CD4-positive, alpha-beta memory T cell (primary cell): ENCODE measurements around the gene POU2F3. TPM values are rescaled to one million over a fixed set of nuclear protein-coding genes. Genes with fewer than 3 reads are reported as not detected.
A peak's percentile ranks its signal among the peaks of the same experiment; 100 is the strongest.
"Not testable (repeated sequence)": the region's sequence is repeated elsewhere in the genome, so short reads cannot be mapped to it uniquely, and the experiment has no call there.

ENCODE experiments used
- CTCF ChIA-PET: fragments of 350-600 bp; sonication (Branson Sonifier 250); formaldehyde crosslinking; loops from one replicate; lab custom pipeline; 2021; ENCODE audit warnings: inconsistent platforms; ENCODE audit not compliant: partially characterized antibody; lab: Charles Lee
- POLR2A ChIA-PET: fragments of 350-600 bp; sonication (Branson Sonifier 250); formaldehyde crosslinking; loops from one replicate; lab custom pipeline; 2021; ENCODE audit not compliant: partially characterized antibody; lab: Charles Lee
- DNase-seq, 5 donors: peaks; one replicate each; pipeline versions ENCODE4 v3.0.0 to v3.0.0-alpha.2; 2020 to 2022; ENCODE audit warnings: mixed read lengths in 1 of 5
- H3K27ac ChIP-seq: one replicate; pipeline ENCODE4 v1.7.0; 2013; ENCODE audit warnings: low read depth, low read length
- H3K27me3 ChIP-seq: 2 replicates; pipeline ENCODE4 v1.7.0; 2013; ENCODE audit warnings: mild to moderate bottlenecking, low read length, moderate library complexity; ENCODE audit not compliant: insufficient read depth
- H3K36me3 ChIP-seq: 2 replicates; pipeline ENCODE4 v1.7.0; 2013; ENCODE audit warnings: mild to moderate bottlenecking, low read length, moderate library complexity; ENCODE audit not compliant: insufficient read depth
- H3K4me1 ChIP-seq: 2 replicates; pipeline ENCODE4 v1.7.0; 2013; ENCODE audit warnings: mild to moderate bottlenecking, low read length, moderate library complexity; ENCODE audit not compliant: insufficient read depth
- H3K4me3 ChIP-seq, 2 donors: one replicate each; pipeline ENCODE4 v1.7.0; 2013; ENCODE audit warnings: low read length in 2 of 2, mild to moderate bottlenecking in 1 of 2
- H3K9me3 ChIP-seq, 2 donors: one replicate each; pipeline ENCODE4 v1.7.0; 2013; ENCODE audit warnings: low read length in 2 of 2, control low read depth in 1 of 2; ENCODE audit not compliant: control insufficient read depth in 1 of 2
- H3K27ac Mint-ChIP-seq, 7 donors: one replicate each; pipeline ENCODE4 v1.8.0; 2020 to 2021; ENCODE audit warnings: mixed read lengths in 7 of 7, mild to moderate bottlenecking in 6 of 7, inconsistent platforms in 3 of 7, moderate library complexity in 3 of 7
- H3K27me3 Mint-ChIP-seq, 2 donors: one replicate each; pipeline ENCODE4 v1.8.0; 2020 to 2021; ENCODE audit warnings: mixed read lengths in 2 of 2
- H3K36me3 Mint-ChIP-seq, 2 donors: one replicate each; pipeline ENCODE4 v1.8.0; 2020 to 2021; ENCODE audit warnings: mixed read lengths in 2 of 2, inconsistent platforms in 1 of 2, mild to moderate bottlenecking in 1 of 2
- H3K4me1 Mint-ChIP-seq, 4 donors: one replicate each; pipeline ENCODE4 v1.8.0; 2020 to 2021; ENCODE audit warnings: mixed read lengths in 4 of 4, mild to moderate bottlenecking in 1 of 4
- H3K4me3 Mint-ChIP-seq, 8 donors: one replicate each; pipeline ENCODE4 v1.8.0; 2020 to 2021; ENCODE audit warnings: mixed read lengths in 8 of 8, mild to moderate bottlenecking in 7 of 8, moderate library complexity in 6 of 8, inconsistent platforms in 3 of 8
- H3K9me3 Mint-ChIP-seq, 8 donors: one replicate each; pipeline ENCODE4 v1.8.0; 2020 to 2021; ENCODE audit warnings: mixed read lengths in 8 of 8, mild to moderate bottlenecking in 5 of 8, inconsistent platforms in 3 of 8, moderate library complexity in 1 of 8
- intact Hi-C: fragments of 100-400 bp; cut with micrococcal nuclease; formaldehyde crosslinking; loops from one replicate; pipeline ENCODE4 v1.15.1; 2023
- polyA plus RNA-seq, 2 donors: library from polyadenylated mRNA; unstranded; fragments of 300-500 nt; fragmentation: Illumina TruSeq; gene quantifications; one replicate each; pipeline ENCODE4 v1.2.3, GENCODE V29; 2021
- total RNA-seq, 2 experiments: library from RNA; stranded (reverse); gene quantifications; one replicate each; pipeline ENCODE4 v1.2.3, GENCODE V29; 2021

The POU2F3 gene
- total and polyA plus RNA-seq, 4 experiments from 2014 or later = not detected

DNA sequence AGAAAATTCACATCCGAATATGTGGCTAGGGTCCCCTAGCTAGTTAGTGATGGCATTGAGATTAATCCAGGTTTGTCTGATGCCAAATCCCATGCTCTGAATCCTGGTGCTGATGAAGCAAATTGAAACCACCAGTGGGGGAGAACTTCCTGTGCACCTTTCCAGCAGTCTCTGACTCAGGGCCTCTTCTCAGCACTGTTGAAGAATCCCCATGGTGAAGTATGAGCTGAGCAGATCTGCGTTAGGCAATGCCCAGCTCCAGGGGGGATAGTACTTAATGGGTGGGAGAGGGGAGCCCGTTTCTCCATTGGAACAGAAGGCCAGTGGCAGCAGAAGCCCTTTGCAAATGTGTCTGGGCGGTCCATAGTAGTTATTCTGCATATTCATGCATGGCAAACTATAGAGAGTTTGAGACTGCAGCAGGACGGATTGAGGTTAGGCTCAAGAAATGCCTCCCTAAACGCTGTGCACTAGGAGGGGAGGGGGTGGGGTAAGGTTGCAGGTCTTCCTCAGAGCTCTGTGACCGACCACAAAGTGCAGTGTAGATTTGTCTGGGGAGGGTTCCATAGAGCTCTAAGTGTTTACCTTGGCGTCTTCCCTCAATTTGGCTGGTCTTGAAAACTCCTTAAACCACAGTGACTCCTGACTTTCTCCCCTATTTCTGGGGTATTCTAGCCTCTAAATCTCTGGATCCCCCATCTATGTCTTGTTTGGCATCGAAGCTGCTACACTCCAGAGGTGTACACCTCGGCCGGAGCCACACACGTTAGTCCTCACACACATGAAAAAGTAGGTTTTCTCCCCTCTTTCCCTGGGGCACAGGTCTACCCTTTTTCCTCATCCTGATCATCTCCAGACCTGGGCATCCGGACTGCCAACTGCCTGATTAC is 4.8 kb downstream of the POU2F3 start:
- Mint-ChIP-seq H3K4me3 (no peak overlapping the region), H3K27me3 (peaks cover 27 to 28% of the 10 kb centered on the region in 2 donors), H3K36me3 (no peaks in the 10 kb centered on the region), H3K27ac (no peak overlapping the region), H3K9me3 (no peaks in the 10 kb centered on the region), H3K4me1 (peaks cover 2 to 13% (median 7%) of the 10 kb centered on the region in 4 donors)
- no peaks in the 10 kb centered on the region for H3K9me3 ChIP-seq
- no peaks in the 10 kb centered on the region for H3K36me3 ChIP-seq
- DNase-seq = no peak
- H3K27me3 ChIP-seq = peaks cover 7% of the 10 kb centered on the region
- H3K4me3 ChIP-seq = no peak overlapping the region
- peaks cover 15% of the 10 kb centered on the region for H3K4me1 ChIP-seq
- ChIA-PET POLR2A (no interaction called here), CTCF (interaction anchor here (1.0 to 2.2 kb wide), 2 partner anchors 9 to 11 kb away, joined by 3 to 6 read pairs; no protein-coding TSS in a partner anchor)
- H3K27ac ChIP-seq = no peak overlapping the region
- intact Hi-C loops = no loop called here

DNA sequence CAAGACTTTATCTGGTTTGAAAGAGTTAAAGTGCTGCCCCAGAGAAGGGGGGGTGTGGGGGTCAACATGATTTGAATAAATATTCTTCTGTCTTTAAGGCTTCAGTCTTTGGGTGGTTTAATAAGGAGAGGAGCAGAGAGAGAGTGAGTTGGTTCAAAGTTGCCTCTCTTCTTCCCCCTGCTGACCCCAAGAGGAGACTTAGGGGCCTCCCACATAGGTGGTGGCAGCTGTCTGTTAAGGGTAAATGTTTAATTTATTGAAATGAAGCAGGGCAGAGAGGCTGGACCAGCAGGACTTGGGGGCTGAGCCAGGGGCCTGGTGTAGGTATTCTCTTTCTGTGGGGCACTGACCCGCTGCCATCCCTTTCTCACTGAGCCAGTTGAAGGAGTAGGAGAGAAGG is 5.5 kb downstream of the POU2F3 start:
- Histone ChIP-seq H3K9me3 (no peaks in the 10 kb centered on the region), H3K27me3 (peaks cover 7% of the 10 kb centered on the region), H3K4me3 (no peak overlapping the region), H3K36me3 (no peaks in the 10 kb centered on the region), H3K27ac (no peak overlapping the region), H3K4me1 (peaks cover 15% of the 10 kb centered on the region)
- no peaks in the 10 kb centered on the region for H3K36me3 Mint-ChIP-seq
- intact Hi-C loops = no loop called here
- ChIA-PET CTCF (interaction anchor here (2.2 kb wide), 1 partner anchor 10 kb away, joined by 6 read pairs; no protein-coding TSS in a partner anchor), POLR2A (no interaction called here)
- DNase-seq = no peak
- H3K4me3 Mint-ChIP-seq = no peak overlapping the region
- peaks cover 2 to 15% (median 8%) of the 10 kb centered on the region in 4 donors for H3K4me1 Mint-ChIP-seq
- no peaks in the 10 kb centered on the region for H3K9me3 Mint-ChIP-seq
- H3K27me3 Mint-ChIP-seq = peaks cover 25 to 28% of the 10 kb centered on the region in 2 donors
- H3K27ac Mint-ChIP-seq = no peak overlapping the region

DNA sequence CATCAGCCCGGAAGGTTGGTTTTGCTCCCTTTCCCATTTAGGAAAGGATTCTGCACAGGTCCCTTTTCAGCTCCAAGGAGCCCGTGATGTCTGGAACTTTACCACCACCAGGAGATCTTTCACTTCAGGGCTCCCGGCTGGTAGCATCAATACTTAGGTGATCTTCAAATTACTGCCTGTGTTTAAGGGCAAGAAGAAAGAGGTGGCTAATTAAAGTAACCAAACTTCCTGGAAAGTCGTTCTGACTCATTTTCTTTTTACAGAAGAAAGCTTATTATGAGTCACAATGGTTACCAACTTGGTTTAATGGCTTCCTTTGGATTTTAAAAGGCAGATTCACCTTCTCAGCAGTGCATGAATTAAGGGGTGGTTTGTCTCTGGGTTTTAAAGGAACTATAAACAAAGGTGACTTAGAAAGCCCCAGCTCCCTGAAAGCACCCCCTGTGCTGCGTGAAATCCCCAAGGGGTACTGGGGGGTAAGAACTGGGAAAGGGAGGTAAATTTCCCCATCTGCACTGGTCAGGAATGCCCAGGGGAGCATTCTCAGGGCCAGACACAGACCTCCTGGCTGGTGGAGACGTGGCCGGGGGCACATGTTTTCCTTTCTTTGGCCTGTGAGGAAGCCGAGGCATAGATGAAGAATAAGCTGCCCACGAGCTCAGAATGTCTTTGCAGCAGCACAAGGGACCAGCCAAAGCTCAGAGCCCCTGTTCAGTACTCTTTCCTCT is 8.8 kb downstream of the POU2F3 start:
- H3K27ac Mint-ChIP-seq = no peak overlapping the region
- CTCF ChIA-PET = interaction anchor here (1.1 kb wide), 1 partner anchor 1967 kb away, joined by 3 read pairs; no protein-coding TSS in a partner anchor

DNA sequence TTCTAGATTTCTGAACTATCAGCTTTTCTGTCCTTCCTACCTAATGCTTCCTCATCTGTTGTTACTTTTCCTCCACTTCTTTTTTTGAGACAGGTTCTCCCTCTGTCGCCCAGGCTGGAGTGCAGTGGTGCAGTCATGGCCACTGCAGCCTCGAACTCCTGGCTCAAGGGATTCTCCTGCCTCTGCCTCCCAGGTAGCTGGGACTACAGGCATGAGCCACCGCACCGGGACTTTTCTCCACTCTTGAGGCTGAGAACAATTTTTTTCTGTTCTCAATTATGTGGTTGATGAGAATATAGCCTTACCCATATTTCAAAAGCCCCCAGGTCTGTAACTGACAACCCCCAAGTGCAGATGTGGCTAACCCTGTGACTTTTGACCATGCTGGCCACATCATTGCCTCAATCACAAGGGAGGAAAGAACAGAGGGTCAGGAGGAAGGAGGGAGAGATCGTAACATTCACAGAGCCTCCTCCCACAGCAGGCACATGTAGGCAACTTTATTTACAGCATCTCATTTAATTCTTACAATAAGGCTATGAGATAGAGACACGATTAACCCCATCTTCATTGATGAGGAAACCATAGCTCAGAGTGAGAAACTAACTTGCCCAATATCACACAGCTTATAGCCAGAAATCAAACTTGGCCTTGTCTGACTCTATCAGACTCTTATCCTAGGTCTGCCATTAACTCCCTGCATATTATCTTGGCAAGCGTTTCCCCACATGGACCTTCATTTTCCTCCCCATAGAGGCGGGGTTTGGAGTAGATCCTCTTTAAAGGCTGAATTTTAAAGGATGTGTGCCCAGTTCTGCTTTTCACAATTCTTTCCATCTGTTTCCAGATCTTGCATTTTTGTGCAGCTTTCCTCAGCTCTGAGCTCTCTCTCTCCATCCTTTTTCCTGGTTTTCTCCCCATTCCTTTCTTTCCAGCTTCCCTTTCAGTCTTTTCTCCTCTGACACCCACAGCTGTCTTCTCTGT is 9.6 kb downstream of the POU2F3 start:
- Mint-ChIP-seq H3K9me3 (no peaks in the 10 kb centered on the region), H3K27ac (no peak overlapping the region), H3K27me3 (peaks cover 17 to 22% of the 10 kb centered on the region in 2 donors), H3K4me3 (peak overlapping the region in 1 of 8 donors; percentile 44), H3K4me1 (peaks cover 2 to 15% (median 8%) of the 10 kb centered on the region in 4 donors), H3K36me3 (no peaks in the 10 kb centered on the region)
- Histone ChIP-seq H3K27me3 (peaks cover 4% of the 10 kb centered on the region), H3K27ac (no peak overlapping the region), H3K9me3 (no peaks in the 10 kb centered on the region), H3K36me3 (no peaks in the 10 kb centered on the region), H3K4me3 (no peak overlapping the region), H3K4me1 (peaks cover 15% of the 10 kb centered on the region)
- intact Hi-C loops = no loop called here
- POLR2A ChIA-PET = no interaction called here
- no peak for DNase-seq
- CTCF ChIA-PET = no interaction called here

More for the DNA sequence above, 8.8 kb downstream of the POU2F3 start:
- peaks cover 15% of the 10 kb centered on the region for H3K4me1 ChIP-seq
- POLR2A ChIA-PET = no interaction called here
- no peak for DNase-seq
- Mint-ChIP-seq H3K4me3 (peak overlapping the region in 3 of 8 donors; percentile 26 to 44 (median 27)), H3K36me3 (no peaks in the 10 kb centered on the region), H3K9me3 (no peaks in the 10 kb centered on the region), H3K27me3 (peaks cover 13 to 14% of the 10 kb centered on the region in 2 donors), H3K4me1 (peaks cover 2 to 15% (median 8%) of the 10 kb centered on the region in 4 donors)
- H3K27me3 ChIP-seq = peaks cover 4% of the 10 kb centered on the region
- no peak overlapping the region for H3K4me3 ChIP-seq
- H3K9me3 ChIP-seq = no peaks in the 10 kb centered on the region
- no peak overlapping the region for H3K27ac ChIP-seq
- H3K36me3 ChIP-seq = no peaks in the 10 kb centered on the region
- intact Hi-C loops = no loop called here

DNA sequence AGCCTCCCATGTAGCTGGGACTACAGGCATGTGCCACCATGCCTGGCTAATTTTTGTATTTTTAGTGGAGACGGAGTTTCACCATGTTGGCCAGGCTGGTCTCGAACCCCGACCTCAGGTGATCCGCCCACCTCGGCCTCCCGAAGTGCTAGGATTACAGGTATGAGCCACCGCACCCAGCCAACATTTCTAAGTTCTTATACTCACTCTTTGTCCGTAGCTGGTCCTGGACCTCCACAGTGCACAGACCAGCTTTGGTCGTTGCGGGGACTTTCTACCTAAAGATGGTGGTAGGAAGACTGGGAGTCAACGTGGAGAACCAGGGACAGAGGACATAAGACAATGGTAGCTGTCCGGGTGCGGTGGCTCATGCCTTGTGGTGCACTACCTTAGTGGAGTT is 13.4 kb downstream of the POU2F3 start:
- Mint-ChIP-seq H3K27me3 (peaks cover 20 to 40% of the 10 kb centered on the region in 2 donors), H3K4me1 (peaks cover 2 to 18% (median 7%) of the 10 kb centered on the region in 4 donors)
- H3K27me3 ChIP-seq = peaks cover 18% of the 10 kb centered on the region
- H3K4me1 ChIP-seq, H3K27ac Mint-ChIP-seq, intact Hi-C loops, H3K9me3 ChIP-seq, H3K36me3 Mint-ChIP-seq, H3K9me3 Mint-ChIP-seq, POLR2A ChIA-PET, H3K27ac ChIP-seq, H3K4me3 ChIP-seq, CTCF ChIA-PET, H3K4me3 Mint-ChIP-seq, DNase-seq, H3K36me3 ChIP-seq: not testable (repeated sequence)

DNA sequence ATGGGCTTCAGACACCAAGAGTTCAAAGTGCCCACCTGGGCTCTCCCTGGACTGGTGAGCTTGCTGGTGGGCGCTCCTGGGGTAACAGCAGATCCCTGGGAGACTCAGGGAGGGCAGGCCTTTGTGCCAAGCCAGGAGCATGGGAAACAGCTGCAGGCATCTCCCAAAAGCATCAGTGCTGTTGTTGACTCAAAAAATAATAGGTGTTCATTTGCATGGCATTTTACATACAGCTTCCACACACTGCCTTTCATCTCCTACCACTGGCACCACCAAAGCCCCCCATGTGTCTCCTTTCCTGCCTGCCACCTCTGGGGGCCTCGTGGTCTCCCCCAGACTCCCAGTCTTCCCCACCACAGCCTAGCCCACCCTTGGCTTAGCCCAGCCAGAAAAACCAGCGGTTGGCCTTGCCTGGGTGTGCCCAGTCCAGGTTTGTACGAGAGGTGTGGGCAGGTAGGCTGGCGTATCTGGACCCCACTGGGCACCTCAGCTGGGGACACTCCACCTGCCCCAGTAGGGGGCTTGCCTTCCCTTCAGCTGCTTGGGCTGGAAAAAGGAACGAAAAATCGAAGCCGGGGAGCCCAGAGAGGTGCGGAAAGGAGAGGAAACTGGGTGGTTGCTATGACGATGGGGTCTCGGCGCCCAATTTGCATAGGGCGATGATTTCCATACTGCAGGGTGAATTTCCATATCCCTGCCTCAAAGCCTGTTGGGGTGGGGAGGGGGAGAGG is 15.0 kb downstream of the POU2F3 start:
- H3K36me3 ChIP-seq = no peaks in the 10 kb centered on the region
- H3K27ac ChIP-seq = no peak overlapping the region
- Mint-ChIP-seq H3K4me1 (peaks cover 0 to 9% (median 0%) of the 10 kb centered on the region in 4 donors), H3K4me3 (no peak overlapping the region), H3K27me3 (peaks cover 18 to 43% of the 10 kb centered on the region in 2 donors), H3K36me3 (no peaks in the 10 kb centered on the region), H3K27ac (no peak overlapping the region), H3K9me3 (no peaks in the 10 kb centered on the region)
- CTCF ChIA-PET = no interaction called here
- DNase-seq = no peak
- no peaks in the 10 kb centered on the region for H3K4me1 ChIP-seq
- H3K9me3 ChIP-seq = no peaks in the 10 kb centered on the region
- H3K4me3 ChIP-seq = no peak overlapping the region
- POLR2A ChIA-PET = no interaction called here
- H3K27me3 ChIP-seq = peaks cover 18% of the 10 kb centered on the region
- intact Hi-C loops = no loop called here
